Measurements from ENCODE around the gene HHIPL1. TPM values are rescaled to one million over a fixed set of nuclear protein-coding genes. Genes with fewer than 3 reads are reported as not detected.
A peak's percentile ranks its signal among the peaks of the same experiment; 100 is the strongest.

The HHIPL1 gene
- total and polyA plus RNA-seq, 2 experiments from 2014 or later, result 0.83 to 1.4 TPM

DNA sequence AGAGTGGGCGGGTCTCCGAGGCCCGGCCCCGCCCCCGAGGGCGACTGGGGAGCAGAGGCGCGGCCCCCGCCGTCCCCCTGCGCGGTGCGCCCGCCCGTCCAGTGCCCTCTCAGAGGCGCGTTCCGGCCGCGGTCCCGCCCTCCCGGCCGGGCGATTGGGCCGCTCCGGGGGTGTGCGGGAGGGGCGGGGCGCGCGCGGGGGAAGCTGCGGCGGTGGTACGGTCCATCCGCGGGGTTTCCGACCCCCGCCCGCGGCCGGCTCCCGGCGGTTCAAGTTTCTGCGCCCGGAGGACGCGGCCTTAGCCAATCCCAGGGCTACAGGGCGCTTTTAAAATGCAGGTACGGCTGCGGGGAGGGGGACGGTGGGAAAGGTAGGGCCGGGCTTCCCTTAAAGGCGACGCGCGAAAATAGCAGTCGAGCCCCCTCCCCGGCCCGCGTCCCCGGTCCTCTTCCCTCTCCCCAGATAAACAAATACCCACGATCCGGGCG lies 40.6 kb upstream of the HHIPL1 start:
- TF ChIP-seq, protein P1, sequence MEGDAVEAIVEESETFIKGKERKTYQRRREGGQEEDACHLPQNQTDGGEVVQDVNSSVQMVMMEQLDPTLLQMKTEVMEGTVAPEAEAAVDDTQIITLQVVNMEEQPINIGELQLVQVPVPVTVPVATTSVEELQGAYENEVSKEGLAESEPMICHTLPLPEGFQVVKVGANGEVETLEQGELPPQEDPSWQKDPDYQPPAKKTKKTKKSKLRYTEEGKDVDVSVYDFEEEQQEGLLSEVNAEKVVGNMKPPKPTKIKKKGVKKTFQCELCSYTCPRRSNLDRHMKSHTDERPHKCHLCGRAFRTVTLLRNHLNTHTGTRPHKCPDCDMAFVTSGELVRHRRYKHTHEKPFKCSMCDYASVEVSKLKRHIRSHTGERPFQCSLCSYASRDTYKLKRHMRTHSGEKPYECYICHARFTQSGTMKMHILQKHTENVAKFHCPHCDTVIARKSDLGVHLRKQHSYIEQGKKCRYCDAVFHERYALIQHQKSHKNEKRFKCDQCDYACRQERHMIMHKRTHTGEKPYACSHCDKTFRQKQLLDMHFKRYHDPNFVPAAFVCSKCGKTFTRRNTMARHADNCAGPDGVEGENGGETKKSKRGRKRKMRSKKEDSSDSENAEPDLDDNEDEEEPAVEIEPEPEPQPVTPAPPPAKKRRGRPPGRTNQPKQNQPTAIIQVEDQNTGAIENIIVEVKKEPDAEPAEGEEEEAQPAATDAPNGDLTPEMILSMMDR (IDR thresholded peaks at IDR 0.05; ENCODE audit: poor library complexity), result no peak
- TF ChIP-seq EZH2 (IDR thresholded peaks at IDR 0.05; ENCODE audit: borderline replicate concordance) (no peak), EZH2phosphoT487 (IDR thresholded peaks at IDR 0.05; ENCODE audit: low read depth, severe bottlenecking, unreplicated experiment) (no peak)
- Histone ChIP-seq H3K9me3 (ENCODE audit: low read depth) (no peaks in the 10 kb centered on the region), H3K27ac (peak overlapping the region; percentile 97), H3K36me3 (replicated peaks; ENCODE audit: insufficient read depth, low read depth) (no peaks in the 10 kb centered on the region), H3K4me1 (ENCODE audit: insufficient read depth) (peaks cover 44% of the 10 kb centered on the region), H3K27me3 (no peaks in the 10 kb centered on the region), H2AFZ (peak overlapping the region; percentile 83), H3K79me2 (peaks cover 43% of the 10 kb centered on the region), H3K4me3 (peak overlapping the region; percentile 74), H3K9me2 (replicated peaks; ENCODE audit: insufficient read depth) (no peaks in the 10 kb centered on the region), H3K4me2 (peak overlapping the region; percentile 100), H4K20me1 (ENCODE audit: insufficient read depth, poor library complexity, severe bottlenecking) (peaks cover 22% of the 10 kb centered on the region)
- 4% methylated on average over 5 of the region's 65 CpGs for WGBS (ENCODE audit: low lambda C conversion rate, missing lambda C conversion rate)
- peak; percentile 99 for DNase-seq (ENCODE audit: low spot score)

DNA sequence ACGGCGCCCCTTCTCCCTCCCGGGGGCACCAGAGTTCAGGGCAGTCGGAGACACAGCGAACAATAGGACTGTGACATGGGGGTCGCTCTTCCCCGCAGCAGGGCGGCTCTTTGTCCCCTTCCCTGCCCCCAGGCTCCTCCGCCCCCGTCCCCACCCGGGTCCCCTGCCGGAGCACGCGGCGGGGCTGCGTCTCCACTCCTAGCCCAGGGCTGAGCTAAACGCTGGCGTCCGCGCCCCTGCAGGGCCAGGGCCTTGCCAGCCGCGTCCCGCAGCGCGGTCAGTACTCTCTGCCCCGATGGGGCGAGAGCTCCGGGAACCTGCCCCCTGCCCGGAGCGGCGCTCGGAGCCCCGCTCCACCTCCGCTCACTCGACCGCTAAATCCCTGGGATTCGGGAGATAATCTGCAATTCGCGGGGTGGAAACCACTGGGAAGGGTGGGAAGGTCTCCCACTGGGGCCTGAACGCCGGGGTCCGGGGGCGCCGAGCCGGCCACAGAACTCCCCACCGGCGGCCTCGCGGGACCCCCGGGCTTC lies 40.1 kb upstream of the HHIPL1 start:
- peak; percentile 75 for DNase-seq (ENCODE audit: low spot score)
- Histone ChIP-seq H3K79me2 (peaks cover 38% of the 10 kb centered on the region), H3K27ac (peak overlapping the region; percentile 97), H3K36me3 (replicated peaks; ENCODE audit: insufficient read depth, low read depth) (no peaks in the 10 kb centered on the region), H3K9me3 (ENCODE audit: low read depth) (no peaks in the 10 kb centered on the region), H3K4me3 (peak overlapping the region; percentile 74), H3K4me2 (peak overlapping the region; percentile 100), H3K9me2 (replicated peaks; ENCODE audit: insufficient read depth) (no peaks in the 10 kb centered on the region), H3K4me1 (ENCODE audit: insufficient read depth) (peaks cover 39% of the 10 kb centered on the region), H2AFZ (peak overlapping the region; percentile 83), H3K27me3 (no peaks in the 10 kb centered on the region), H4K20me1 (ENCODE audit: insufficient read depth, poor library complexity, severe bottlenecking) (peaks cover 22% of the 10 kb centered on the region)
- TF ChIP-seq EZH2 (IDR thresholded peaks at IDR 0.05; ENCODE audit: borderline replicate concordance) (no peak), EZH2phosphoT487 (IDR thresholded peaks at IDR 0.05; ENCODE audit: low read depth, severe bottlenecking, unreplicated experiment) (no peak)
- TF ChIP-seq, protein P1 (IDR thresholded peaks at IDR 0.05; ENCODE audit: poor library complexity), result no peak
- 1% methylated on average over 37 of the region's 50 CpGs for WGBS (ENCODE audit: low lambda C conversion rate, missing lambda C conversion rate)

DNA sequence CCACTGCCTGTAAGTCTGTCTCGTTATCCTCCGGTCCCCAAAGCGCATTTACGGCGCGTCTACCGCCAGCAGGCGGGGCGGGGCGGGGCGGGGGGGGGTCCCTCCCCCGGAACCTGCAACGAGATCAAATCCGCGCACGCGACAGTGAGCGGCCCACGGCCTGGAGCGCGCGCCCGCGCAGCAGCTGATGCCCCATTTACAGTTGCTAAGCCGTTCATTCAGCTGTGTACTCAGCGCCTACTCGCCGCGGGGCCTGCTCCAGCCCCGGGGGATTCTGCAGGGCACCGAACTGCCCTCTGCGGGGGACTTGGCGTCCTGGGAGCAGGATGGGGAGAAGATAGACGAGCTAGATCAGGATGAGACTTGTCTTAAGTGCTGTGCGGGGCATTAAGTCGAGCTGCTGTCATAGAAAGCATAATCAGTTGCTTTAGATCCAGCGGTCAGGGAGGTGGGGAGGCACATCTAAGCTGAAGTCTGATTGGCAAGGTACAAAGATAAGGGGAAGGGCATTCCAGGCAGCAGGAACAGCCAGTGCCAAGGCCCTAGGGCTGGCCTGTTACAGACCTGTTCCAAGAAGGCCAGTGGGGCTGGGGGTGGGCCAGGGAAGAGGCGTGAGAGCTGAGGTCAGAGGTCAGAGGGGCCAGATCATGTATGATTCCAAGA lies 39.5 kb upstream of the HHIPL1 start:
- Histone ChIP-seq H3K27ac (peak overlapping the region; percentile 97), H4K20me1 (ENCODE audit: insufficient read depth, poor library complexity, severe bottlenecking) (peaks cover 22% of the 10 kb centered on the region), H3K4me3 (peak overlapping the region; percentile 74), H3K36me3 (replicated peaks; ENCODE audit: insufficient read depth, low read depth) (no peaks in the 10 kb centered on the region), H3K9me3 (ENCODE audit: low read depth) (no peaks in the 10 kb centered on the region), H3K9me2 (replicated peaks; ENCODE audit: insufficient read depth) (no peaks in the 10 kb centered on the region), H3K4me1 (ENCODE audit: insufficient read depth) (peaks cover 33% of the 10 kb centered on the region), H2AFZ (peak overlapping the region; percentile 83), H3K79me2 (peaks cover 32% of the 10 kb centered on the region), H3K27me3 (no peaks in the 10 kb centered on the region), H3K4me2 (peak overlapping the region; percentile 100)
- TF ChIP-seq EZH2phosphoT487 (IDR thresholded peaks at IDR 0.05; ENCODE audit: low read depth, severe bottlenecking, unreplicated experiment) (no peak), EZH2 (IDR thresholded peaks at IDR 0.05; ENCODE audit: borderline replicate concordance) (no peak)
- TF ChIP-seq, protein P1 (IDR thresholded peaks at IDR 0.05; ENCODE audit: poor library complexity), result no peak
- WGBS (ENCODE audit: low lambda C conversion rate, missing lambda C conversion rate), result 5% methylated on average over 17 of the region's 38 CpGs
- DNase-seq (ENCODE audit: low spot score), result peak; percentile 82
